Measurements from ENCODE around the gene MT1M. TPM values are rescaled to one million over a fixed set of nuclear protein-coding genes. Genes with fewer than 3 reads are reported as not detected.
A peak's percentile ranks its signal among the peaks of the same experiment; 100 is the strongest.

Gene MT1M
- total and polyA plus RNA-seq, 7 donors = 3.9 to 106 (median 14.8) TPM

DNA sequence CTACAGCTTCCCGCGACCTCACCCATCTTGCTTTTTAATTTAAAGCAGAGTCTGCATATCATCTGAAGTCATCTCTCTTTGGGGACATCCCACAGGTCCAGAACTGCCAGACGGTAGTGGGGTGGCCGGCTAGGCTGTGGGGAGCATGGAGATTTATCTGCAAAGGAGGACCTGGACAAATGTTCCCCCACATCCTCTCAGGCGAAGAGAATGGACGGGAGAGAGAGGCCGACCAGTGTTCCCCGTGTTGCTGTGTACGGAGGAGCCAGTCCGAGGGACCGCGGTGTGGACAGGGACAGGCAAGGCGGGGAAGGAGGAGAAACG lies 665 bp upstream of the MT1M start:
- intact Hi-C loops (cut with DNase I) = no loop called here
- Histone ChIP-seq H3K9me3 (no peaks in the 10 kb centered on the region), H3K4me3 (peak overlapping the region; percentile 37 to 54 (median 52)), H3K27me3 (peaks cover 6 to 34% (median 23%) of the 10 kb centered on the region in 3 donors), H3K36me3 (no peaks in the 10 kb centered on the region), H3K27ac (peak overlapping the region; percentile 70 to 73 (median 72)), H3K4me1 (peaks cover 0 to 37% (median 31%) of the 10 kb centered on the region in 4 donors)
- no peak for DNase-seq
- TF ChIP-seq EP300 (IDR thresholded peaks at IDR 0.05) (no peak), POLR2AphosphoS5 (IDR thresholded peaks at IDR 0.05) (no peak), POLR2A (IDR thresholded peaks at IDR 0.05) (no peak), CTCF (IDR thresholded peaks at IDR 0.05) (no peak)
- WGBS, 2 donors = 23 to 24% methylated on average over 14 of the region's 14 CpGs

GRCh38 chr16:56632848-56633365 lies 448 bp downstream of the MT1M start:
- Histone ChIP-seq H3K36me3 (no peaks in the 10 kb centered on the region), H3K27me3 (peaks cover 6 to 45% (median 30%) of the 10 kb centered on the region in 3 donors), H3K4me1 (peaks cover 0 to 31% (median 25%) of the 10 kb centered on the region in 4 donors), H3K27ac (peak overlapping the region; percentile 70 to 73 (median 72)), H3K4me3 (peak overlapping the region; percentile 37 to 54 (median 52)), H3K9me3 (no peaks in the 10 kb centered on the region)
- no peak for DNase-seq
- intact Hi-C loops (cut with DNase I) = no loop called here
- TF ChIP-seq EP300 (IDR thresholded peaks at IDR 0.05) (no peak), POLR2A (IDR thresholded peaks at IDR 0.05) (no peak), POLR2AphosphoS5 (IDR thresholded peaks at IDR 0.05) (no peak), CTCF (IDR thresholded peaks at IDR 0.05) (no peak)
- 34 to 41% methylated on average over 6 of the region's 6 CpGs for WGBS, 2 donors

DNA sequence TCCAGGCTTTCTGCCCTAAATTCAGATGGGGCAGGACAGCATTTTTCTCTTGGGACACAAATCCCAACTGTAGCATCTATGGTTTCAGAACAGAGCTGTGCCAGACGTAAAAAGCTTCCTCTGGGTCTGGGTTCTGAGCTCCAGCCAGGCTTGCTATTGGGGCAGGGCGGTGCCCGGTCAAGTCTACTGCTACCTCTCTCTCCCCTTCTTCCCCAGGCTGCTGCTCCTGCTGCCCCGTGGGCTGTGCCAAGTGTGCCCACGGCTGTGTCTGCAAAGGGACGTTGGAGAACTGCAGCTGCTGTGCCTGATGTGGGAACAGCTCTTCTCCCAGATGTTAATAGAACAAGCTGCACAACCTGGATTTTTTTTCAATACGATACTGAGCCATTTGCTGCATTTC lies 1.1 kb downstream of the MT1M start:
- no peak for DNase-seq
- H3K27ac ChIP-seq = peak overlapping the region in 2 of 4 donors; percentile 71 to 73
- H3K4me1 ChIP-seq = peaks cover 0 to 38% (median 31%) of the 10 kb centered on the region in 4 donors

GRCh38 chr16:56634715-56635440 lies 2.4 kb downstream of the MT1M start:
- TF ChIP-seq POLR2A (IDR thresholded peaks at IDR 0.05) (no peak), EP300 (IDR thresholded peaks at IDR 0.05) (no peak), POLR2AphosphoS5 (IDR thresholded peaks at IDR 0.05) (no peak), CTCF (IDR thresholded peaks at IDR 0.05) (no peak)
- H3K27me3 ChIP-seq = peaks cover 14 to 65% (median 48%) of the 10 kb centered on the region in 3 donors
- H3K4me1 ChIP-seq = peaks cover 0 to 45% (median 35%) of the 10 kb centered on the region in 4 donors
- WGBS, 2 donors = 27 to 57% methylated on average over 47 of the region's 47 CpGs
- H3K4me3 ChIP-seq = peak overlapping the region in 3 of 4 donors; percentile 5 to 32 (median 15)
- no peak for DNase-seq
- H3K27ac ChIP-seq = no peak overlapping the region
- H3K36me3 ChIP-seq = no peaks in the 10 kb centered on the region
- intact Hi-C loops (cut with DNase I) = no loop called here
- H3K9me3 ChIP-seq = no peaks in the 10 kb centered on the region

More for the DNA sequence above, 1.1 kb downstream of the MT1M start:
- H3K9me3 ChIP-seq = no peaks in the 10 kb centered on the region
- 50 to 63% methylated on average over 7 of the region's 7 CpGs for whole genome bisulfite sequencing, 2 donors
- H3K36me3 ChIP-seq = no peaks in the 10 kb centered on the region
- H3K4me3 ChIP-seq = peak overlapping the region; percentile 4 to 54 (median 52)
- peaks cover 7 to 52% (median 36%) of the 10 kb centered on the region in 3 donors for H3K27me3 ChIP-seq
- TF ChIP-seq POLR2AphosphoS5 (IDR thresholded peaks at IDR 0.05) (no peak), POLR2A (IDR thresholded peaks at IDR 0.05) (no peak), CTCF (IDR thresholded peaks at IDR 0.05) (no peak), EP300 (IDR thresholded peaks at IDR 0.05) (no peak)
- intact Hi-C loops (cut with DNase I) = no loop called here
